22Rv1 (cell line): ENCODE measurements around the gene KRTAP9-4.

ENCODE experiments used
- CTCF ChIP-seq: fragments of 450-650 bp; IDR thresholded peaks from 2 replicates; pipeline ENCODE4 v1.5.1; 2017; ENCODE audit warnings: mild to moderate bottlenecking
- ZFX ChIP-seq: fragments of 450-650 bp; IDR thresholded peaks from 2 replicates; pipeline ENCODE4 v1.6.1; 2017; ENCODE audit warnings: antibody characterized with exemption, borderline replicate concordance

DNA sequence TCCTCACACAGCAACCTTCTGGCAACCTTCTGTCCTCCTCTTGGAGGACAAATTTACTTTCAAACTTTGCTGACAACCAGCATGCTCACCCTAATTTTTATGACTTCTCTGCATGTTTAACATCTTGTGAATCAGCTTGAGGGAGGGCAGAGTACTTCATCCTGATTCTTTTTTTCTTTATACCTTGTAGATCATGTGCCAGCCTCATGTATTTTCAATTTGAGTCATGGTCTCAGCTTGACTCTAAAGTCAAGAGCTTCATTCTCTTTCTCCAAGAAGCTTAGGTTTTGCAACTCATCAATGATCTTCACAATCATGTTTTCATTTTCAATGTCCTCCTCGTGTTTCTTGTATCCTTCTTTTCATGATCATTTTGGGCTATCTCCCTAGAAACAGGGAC, 22.4 kb downstream of the KRTAP9-4 start:
- TF ChIP-seq CTCF (no peak), ZFX (no peak)
